ENCODE measurements around the gene LMO4. TPM values are rescaled to one million over a fixed set of nuclear protein-coding genes. Genes with fewer than 3 reads are reported as not detected.

The LMO4 gene
- total RNA-seq, 2 donors from 2014 or later, result 38.3 to 49.3 TPM

DNA sequence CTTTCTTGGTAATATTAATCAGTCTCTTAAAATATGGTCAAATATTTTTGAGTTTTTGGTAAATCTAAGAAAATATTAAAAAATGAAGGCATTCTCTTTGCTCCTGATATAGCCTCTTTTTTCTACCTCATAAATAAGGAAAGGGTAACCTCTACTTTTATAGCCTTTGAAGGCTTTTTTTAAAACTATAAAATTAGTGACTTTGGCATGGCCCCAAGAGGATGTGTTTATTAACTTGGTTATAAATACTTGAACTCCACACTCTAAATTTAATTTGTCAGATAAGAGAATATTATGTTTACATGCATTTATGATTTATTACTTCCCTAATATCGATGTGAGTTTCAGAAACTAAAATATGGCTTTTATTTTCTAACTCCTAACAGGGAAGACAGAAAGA, 60.3 kb downstream of the LMO4 start:
- H3K4me1 ChIP-seq (ENCODE audit: control insufficient read depth, insufficient read depth, low read length), result no peaks in the 10 kb centered on the region
- H3K36me3 Mint-ChIP-seq (ENCODE audit: low read depth), result no peaks in the 10 kb centered on the region
- H3K9me3 Mint-ChIP-seq, result no peaks in the 10 kb centered on the region
- WGBS, 2 experiments (ENCODE audit: insufficient coverage in 1 of 2, insufficient read length in 1 of 2), result 88% methylated on average over 1 of the region's 1 CpG; no CpG with 5 or more reads in 1 of the 2 experiments
- no peak overlapping the region for H3K9ac ChIP-seq (ENCODE audit: extremely low read depth, low read length, poor library complexity, severe bottlenecking)
- H3K27me3 ChIP-seq (ENCODE audit: control insufficient read depth, insufficient read depth, low read length, poor library complexity, severe bottlenecking), result peaks cover 7% of the 10 kb centered on the region
- H3K4me3 ChIP-seq (ENCODE audit: low read length), result no peak overlapping the region
- DNase-seq, result no peak
- no peak overlapping the region for H3K27ac ChIP-seq (ENCODE audit: low read depth, low read length)
- H3K27me3 Mint-ChIP-seq (ENCODE audit: insufficient read depth), result peaks cover 3% of the 10 kb centered on the region
- peaks cover 5% of the 10 kb centered on the region for H3K9me3 ChIP-seq (ENCODE audit: control insufficient read depth, low read length)
- no peaks in the 10 kb centered on the region for H3K36me3 ChIP-seq (ENCODE audit: control insufficient read depth, insufficient read depth, low read length)
- H3K27ac Mint-ChIP-seq, result no peak overlapping the region
- H3K4me1 Mint-ChIP-seq, result peaks cover 1% of the 10 kb centered on the region
- TF ChIP-seq, protein P1, sequence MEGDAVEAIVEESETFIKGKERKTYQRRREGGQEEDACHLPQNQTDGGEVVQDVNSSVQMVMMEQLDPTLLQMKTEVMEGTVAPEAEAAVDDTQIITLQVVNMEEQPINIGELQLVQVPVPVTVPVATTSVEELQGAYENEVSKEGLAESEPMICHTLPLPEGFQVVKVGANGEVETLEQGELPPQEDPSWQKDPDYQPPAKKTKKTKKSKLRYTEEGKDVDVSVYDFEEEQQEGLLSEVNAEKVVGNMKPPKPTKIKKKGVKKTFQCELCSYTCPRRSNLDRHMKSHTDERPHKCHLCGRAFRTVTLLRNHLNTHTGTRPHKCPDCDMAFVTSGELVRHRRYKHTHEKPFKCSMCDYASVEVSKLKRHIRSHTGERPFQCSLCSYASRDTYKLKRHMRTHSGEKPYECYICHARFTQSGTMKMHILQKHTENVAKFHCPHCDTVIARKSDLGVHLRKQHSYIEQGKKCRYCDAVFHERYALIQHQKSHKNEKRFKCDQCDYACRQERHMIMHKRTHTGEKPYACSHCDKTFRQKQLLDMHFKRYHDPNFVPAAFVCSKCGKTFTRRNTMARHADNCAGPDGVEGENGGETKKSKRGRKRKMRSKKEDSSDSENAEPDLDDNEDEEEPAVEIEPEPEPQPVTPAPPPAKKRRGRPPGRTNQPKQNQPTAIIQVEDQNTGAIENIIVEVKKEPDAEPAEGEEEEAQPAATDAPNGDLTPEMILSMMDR (conservative IDR thresholded peaks at IDR 0.05), result no peak
- no peak overlapping the region for H3K4me3 Mint-ChIP-seq

DNA sequence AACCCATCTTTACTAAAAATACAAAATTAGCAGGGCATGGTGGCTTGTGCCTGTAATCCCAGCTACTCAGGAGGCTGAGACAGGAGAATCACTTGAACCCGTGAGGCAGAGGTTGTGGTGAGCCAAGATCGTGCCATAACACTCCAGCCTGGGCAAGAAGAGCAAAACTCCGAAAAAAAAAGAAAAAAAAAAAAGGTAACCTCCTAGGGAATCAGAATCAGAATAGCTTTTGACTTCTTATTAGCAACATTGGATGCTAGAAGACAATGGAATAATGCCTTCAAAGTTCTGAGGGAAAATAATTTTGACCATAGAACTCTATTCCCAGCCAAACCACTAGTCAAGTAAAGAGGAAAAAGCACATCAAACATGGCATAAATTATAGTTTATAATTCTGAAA, 60.9 kb downstream of the LMO4 start:
- H3K36me3 Mint-ChIP-seq (ENCODE audit: low read depth), result no peaks in the 10 kb centered on the region
- H3K4me1 Mint-ChIP-seq, result peaks cover 1% of the 10 kb centered on the region
- H3K9me3 ChIP-seq (ENCODE audit: control insufficient read depth, low read length), result peaks cover 5% of the 10 kb centered on the region
- DNase-seq, result no peak
- peaks cover 7% of the 10 kb centered on the region for H3K27me3 ChIP-seq (ENCODE audit: control insufficient read depth, insufficient read depth, low read length, poor library complexity, severe bottlenecking)
- WGBS, 2 experiments (ENCODE audit: insufficient coverage in 1 of 2, insufficient read length in 1 of 2), result 88 to 94% methylated on average over 3 of the region's 3 CpGs
- no peak overlapping the region for H3K27ac Mint-ChIP-seq
- H3K4me3 ChIP-seq (ENCODE audit: low read length), result no peak overlapping the region
- H3K4me1 ChIP-seq (ENCODE audit: control insufficient read depth, insufficient read depth, low read length), result no peaks in the 10 kb centered on the region
- TF ChIP-seq, protein P1 (conservative IDR thresholded peaks at IDR 0.05), result no peak
- H3K27ac ChIP-seq (ENCODE audit: low read depth, low read length), result no peak overlapping the region
- H3K4me3 Mint-ChIP-seq, result no peak overlapping the region
- H3K9me3 Mint-ChIP-seq, result no peaks in the 10 kb centered on the region
- H3K27me3 Mint-ChIP-seq (ENCODE audit: insufficient read depth), result peaks cover 3% of the 10 kb centered on the region
- H3K36me3 ChIP-seq (ENCODE audit: control insufficient read depth, insufficient read depth, low read length), result no peaks in the 10 kb centered on the region
- H3K9ac ChIP-seq (ENCODE audit: extremely low read depth, low read length, poor library complexity, severe bottlenecking), result no peak overlapping the region

DNA sequence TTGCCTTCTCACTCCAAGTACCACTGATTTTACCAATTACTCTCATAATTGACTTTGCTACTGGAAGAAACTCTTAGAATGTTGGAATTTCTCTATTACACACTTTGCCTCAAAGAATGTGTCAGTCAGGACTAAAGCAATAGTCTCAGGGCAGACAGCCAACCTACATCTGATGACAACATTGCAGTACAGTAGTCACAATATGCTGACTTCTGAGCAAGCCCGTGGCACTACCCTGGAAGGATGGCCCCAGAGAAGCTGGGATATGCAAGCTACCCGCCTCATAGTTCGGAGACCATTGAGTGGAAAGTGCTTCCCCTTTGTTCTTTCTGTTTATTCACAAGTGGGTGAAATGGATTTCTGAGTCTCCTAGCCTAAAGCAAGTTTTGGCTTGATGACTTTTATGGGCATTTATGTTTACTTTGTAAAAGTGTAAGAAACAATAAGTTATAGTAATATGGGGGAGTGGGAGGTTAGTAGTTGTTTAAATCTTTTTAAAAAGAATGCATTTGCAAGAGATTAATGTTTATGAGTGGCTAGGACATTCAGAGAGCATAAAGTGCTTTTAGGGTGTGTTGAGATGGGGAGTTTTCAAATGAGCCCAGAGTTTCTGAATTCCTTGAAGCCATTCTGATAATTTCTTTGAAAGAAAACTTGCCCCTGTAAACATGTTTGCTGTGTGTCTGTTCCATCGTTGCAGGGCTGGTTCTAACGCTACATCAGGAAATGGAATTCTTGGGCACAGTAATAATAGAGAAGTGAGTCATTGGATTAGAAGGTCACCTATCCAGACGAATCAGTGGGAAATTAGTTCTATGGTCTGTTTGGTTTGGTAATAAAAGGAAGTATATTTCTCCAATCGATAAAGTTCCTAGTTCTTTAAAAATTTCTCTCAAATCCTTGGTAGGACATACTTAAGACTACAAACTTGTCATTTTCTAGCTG, 63.8 kb downstream of the LMO4 start:
- no peaks in the 10 kb centered on the region for H3K9me3 Mint-ChIP-seq
- no peak overlapping the region for H3K27ac Mint-ChIP-seq
- H3K4me1 Mint-ChIP-seq, result peaks cover 1% of the 10 kb centered on the region
- no peaks in the 10 kb centered on the region for H3K27me3 Mint-ChIP-seq (ENCODE audit: insufficient read depth)
- TF ChIP-seq, protein P1 (conservative IDR thresholded peaks at IDR 0.05), result no peak
- Histone ChIP-seq H3K27me3 (ENCODE audit: control insufficient read depth, insufficient read depth, low read length, poor library complexity, severe bottlenecking) (no peaks in the 10 kb centered on the region), H3K36me3 (ENCODE audit: control insufficient read depth, insufficient read depth, low read length) (no peaks in the 10 kb centered on the region), H3K4me3 (ENCODE audit: low read length) (no peak overlapping the region), H3K9ac (ENCODE audit: extremely low read depth, low read length, poor library complexity, severe bottlenecking) (no peak overlapping the region), H3K9me3 (ENCODE audit: control insufficient read depth, low read length) (peaks cover 5% of the 10 kb centered on the region), H3K27ac (ENCODE audit: low read depth, low read length) (no peak overlapping the region), H3K4me1 (ENCODE audit: control insufficient read depth, insufficient read depth, low read length) (no peaks in the 10 kb centered on the region)
- no peak for DNase-seq
- no peak overlapping the region for H3K4me3 Mint-ChIP-seq
- no peaks in the 10 kb centered on the region for H3K36me3 Mint-ChIP-seq (ENCODE audit: low read depth)
- WGBS, 2 experiments (ENCODE audit: insufficient coverage in 1 of 2, insufficient read length in 1 of 2), result 87 to 88% methylated on average over 6 to 7 of the region's 7 CpGs

Data from endodermal cell (in vitro differentiated cells).